ENCODE measurements around the gene PDZRN3.

The PDZRN3 gene

DNA sequence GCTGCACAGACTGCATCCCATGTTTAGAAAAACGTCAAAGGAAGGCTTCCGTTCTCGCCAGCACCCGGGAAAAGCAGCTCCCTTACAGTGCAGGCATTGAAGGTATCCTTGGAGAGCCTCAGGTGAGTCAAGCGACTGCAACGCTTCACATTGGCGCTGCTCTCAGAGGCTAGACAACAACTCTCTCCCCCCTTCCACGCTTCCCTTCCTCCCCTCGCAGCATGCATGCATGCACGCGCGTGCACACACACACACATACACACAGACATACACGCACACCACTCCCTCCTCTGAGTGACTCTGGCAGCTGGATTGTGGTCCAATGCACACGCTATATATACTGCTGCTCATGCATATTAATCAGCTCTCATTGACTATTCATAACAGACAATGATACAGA is 191.1 kb downstream of the PDZRN3 start:
- H3K4me3 ChIP-seq (ENCODE audit: low read depth, low read length), result no peak overlapping the region
- DNase-seq (ENCODE audit: low read depth), result no peak
- no peak for TF ChIP-seq CTCF (IDR thresholded peaks at IDR 0.05; ENCODE audit: insufficient read depth, low read depth, low read length, missing control alignments)

GRCh38 chr3:73433079-73433478 is 191.7 kb downstream of the PDZRN3 start:
- DNase-seq (ENCODE audit: low read depth), result no peak
- TF ChIP-seq CTCF (IDR thresholded peaks at IDR 0.05; ENCODE audit: insufficient read depth, low read depth, low read length, missing control alignments), result no peak
- H3K4me3 ChIP-seq (ENCODE audit: low read depth, low read length), result no peak overlapping the region

DNA sequence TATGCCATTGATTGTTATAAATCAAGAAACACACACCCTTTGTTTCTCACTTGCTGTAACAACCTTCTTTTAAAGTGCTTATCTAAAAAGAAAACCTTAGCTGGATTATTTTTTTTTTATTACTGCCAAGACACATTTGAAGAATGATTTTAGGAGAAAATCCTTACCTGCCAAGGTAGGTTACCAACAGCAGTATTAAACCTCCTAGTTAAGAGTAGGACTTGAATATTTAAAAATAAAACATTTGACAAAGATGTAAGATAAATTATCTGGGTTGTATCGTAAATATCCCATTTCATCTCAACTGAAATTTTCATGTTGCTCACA is 192.1 kb downstream of the PDZRN3 start:
- TF ChIP-seq CTCF (IDR thresholded peaks at IDR 0.05; ENCODE audit: insufficient read depth, low read depth, low read length, missing control alignments), result no peak
- H3K4me3 ChIP-seq (ENCODE audit: low read depth, low read length), result no peak overlapping the region

GRCh38 chr3:73432023-73432705 is 192.6 kb downstream of the PDZRN3 start:
- no peak overlapping the region for H3K4me3 ChIP-seq (ENCODE audit: low read depth, low read length)
- peak; percentile 66 for DNase-seq (ENCODE audit: low read depth)
- TF ChIP-seq CTCF (IDR thresholded peaks at IDR 0.05; ENCODE audit: insufficient read depth, low read depth, low read length, missing control alignments), result peak; percentile 54

More for the DNA sequence above, 192.1 kb downstream of the PDZRN3 start:
- DNase-seq (ENCODE audit: low read depth), result no peak

- no peak overlapping the region for H3K4me3 ChIP-seq (ENCODE audit: low read depth, low read length)
- TF ChIP-seq CTCF (IDR thresholded peaks at IDR 0.05; ENCODE audit: insufficient read depth, low read depth, low read length, missing control alignments), result no peak
- no peak for DNase-seq (ENCODE audit: low read depth)
These were observed 193.4 kb downstream of the PDZRN3 start for GRCh38 chr3:73431183-73431900.

DNA sequence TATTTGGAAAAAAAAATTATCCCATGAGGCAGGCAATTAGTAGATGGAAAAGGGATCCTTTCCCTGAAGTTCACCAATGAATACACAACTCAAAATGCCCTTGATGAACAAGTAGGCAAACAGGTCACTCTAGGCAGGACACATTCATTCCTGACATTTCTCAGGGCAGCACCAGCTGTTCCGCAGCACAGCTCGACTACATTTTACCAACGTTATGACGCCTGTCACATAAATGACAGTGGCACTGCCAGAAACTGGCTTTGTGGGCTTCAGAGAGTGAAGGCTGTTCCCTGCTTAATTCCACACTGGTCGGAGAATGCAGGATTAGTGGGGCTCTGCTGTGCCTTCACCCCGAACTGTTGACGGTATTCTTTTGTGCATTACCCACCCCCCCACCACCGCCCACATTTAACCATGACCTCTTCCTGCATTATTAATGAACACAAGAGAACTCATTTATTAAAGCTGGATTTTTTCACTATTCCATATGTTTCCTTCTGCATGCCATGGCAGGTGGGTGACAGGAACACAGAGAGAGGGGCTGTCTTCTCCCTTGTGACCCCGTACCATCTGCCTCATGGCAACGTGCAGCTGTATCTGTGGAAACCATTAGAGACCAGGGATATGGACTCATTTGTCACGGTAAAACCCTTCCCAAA is 197.6 kb downstream of the PDZRN3 start:
- TF ChIP-seq CTCF (IDR thresholded peaks at IDR 0.05; ENCODE audit: insufficient read depth, low read depth, low read length, missing control alignments), result no peak
- no peak overlapping the region for H3K4me3 ChIP-seq (ENCODE audit: low read depth, low read length)
- no peak for DNase-seq (ENCODE audit: low read depth)

Measured in GM12865 (cell line).